IMR-90 (cell line): ENCODE results near the gene CLCNKA.

Experiments used
- BHLHE40 ChIP-seq: fragments of 150-350 bp; IDR thresholded peaks from 2 replicates; pipeline ENCODE4 v1.6.1; 2016; ENCODE audit warnings: mild to moderate bottlenecking, low read depth, low read length
- CHD1 ChIP-seq: IDR thresholded peaks from 2 replicates; pipeline ENCODE4 v1.6.1; 2012; ENCODE audit warnings: low read depth, low read length, improper control_type of control experiment
- FOS ChIP-seq: fragments of 150-350 bp; IDR thresholded peaks from 2 replicates; pipeline ENCODE4 v1.6.1; 2016; ENCODE audit warnings: low read depth, low read length
- MXI1 ChIP-seq: IDR thresholded peaks from 2 replicates; pipeline ENCODE4 v1.6.1; 2012; ENCODE audit warnings: low read depth, mild to moderate bottlenecking, low read length, moderate library complexity, borderline replicate concordance
- NFE2L2 ChIP-seq: fragments of 150-350 bp; IDR thresholded peaks from 2 replicates; pipeline ENCODE4 v1.6.1; 2016; ENCODE audit warnings: low read depth, mild to moderate bottlenecking, low read length
- POLR2A ChIP-seq: IDR thresholded peaks from 2 replicates; pipeline ENCODE4 v1.6.1; 2012; ENCODE audit warnings: mild to moderate bottlenecking, low read depth, low read length
- RFX5 ChIP-seq: IDR thresholded peaks from 2 replicates; pipeline ENCODE4 v1.8.0; 2012; ENCODE audit warnings: low read depth, mild to moderate bottlenecking, low read length, moderate library complexity
- TF ChIP-seq, protein P1 (sequence below): conservative IDR thresholded peaks from 2 replicates; pipeline ENCODE4 v1.5.1; 2012; ENCODE audit warnings: mild to moderate bottlenecking, low read depth, low read length, improper control_type of control experiment
- TF ChIP-seq, protein P2 (sequence below): fragments of 150-350 bp; IDR thresholded peaks from 2 replicates; pipeline ENCODE4 v1.6.1; 2017; ENCODE audit warnings: mild to moderate bottlenecking, antibody characterized with exemption, low read length, low read depth

- TF ChIP-seq, protein P1, sequence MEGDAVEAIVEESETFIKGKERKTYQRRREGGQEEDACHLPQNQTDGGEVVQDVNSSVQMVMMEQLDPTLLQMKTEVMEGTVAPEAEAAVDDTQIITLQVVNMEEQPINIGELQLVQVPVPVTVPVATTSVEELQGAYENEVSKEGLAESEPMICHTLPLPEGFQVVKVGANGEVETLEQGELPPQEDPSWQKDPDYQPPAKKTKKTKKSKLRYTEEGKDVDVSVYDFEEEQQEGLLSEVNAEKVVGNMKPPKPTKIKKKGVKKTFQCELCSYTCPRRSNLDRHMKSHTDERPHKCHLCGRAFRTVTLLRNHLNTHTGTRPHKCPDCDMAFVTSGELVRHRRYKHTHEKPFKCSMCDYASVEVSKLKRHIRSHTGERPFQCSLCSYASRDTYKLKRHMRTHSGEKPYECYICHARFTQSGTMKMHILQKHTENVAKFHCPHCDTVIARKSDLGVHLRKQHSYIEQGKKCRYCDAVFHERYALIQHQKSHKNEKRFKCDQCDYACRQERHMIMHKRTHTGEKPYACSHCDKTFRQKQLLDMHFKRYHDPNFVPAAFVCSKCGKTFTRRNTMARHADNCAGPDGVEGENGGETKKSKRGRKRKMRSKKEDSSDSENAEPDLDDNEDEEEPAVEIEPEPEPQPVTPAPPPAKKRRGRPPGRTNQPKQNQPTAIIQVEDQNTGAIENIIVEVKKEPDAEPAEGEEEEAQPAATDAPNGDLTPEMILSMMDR: no peak
- TF ChIP-seq FOS: no peak
- no peak for TF ChIP-seq BHLHE40
- no peak for TF ChIP-seq POLR2A
- no peak for TF ChIP-seq MXI1
- TF ChIP-seq NFE2L2: no peak
- TF ChIP-seq CHD1: no peak
- no peak for TF ChIP-seq RFX5
- TF ChIP-seq, protein P2, sequence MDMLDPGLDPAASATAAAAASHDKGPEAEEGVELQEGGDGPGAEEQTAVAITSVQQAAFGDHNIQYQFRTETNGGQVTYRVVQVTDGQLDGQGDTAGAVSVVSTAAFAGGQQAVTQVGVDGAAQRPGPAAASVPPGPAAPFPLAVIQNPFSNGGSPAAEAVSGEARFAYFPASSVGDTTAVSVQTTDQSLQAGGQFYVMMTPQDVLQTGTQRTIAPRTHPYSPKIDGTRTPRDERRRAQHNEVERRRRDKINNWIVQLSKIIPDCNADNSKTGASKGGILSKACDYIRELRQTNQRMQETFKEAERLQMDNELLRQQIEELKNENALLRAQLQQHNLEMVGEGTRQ: no peak
These were observed 6.3 kb upstream of the CLCNKA start for GRCh38 chr1:16015491-16015890.
